CD1c-positive myeloid dendritic cell (primary cell): ENCODE measurements around the gene DNAJB11.
"Not testable (repeated sequence)": the region's sequence is repeated elsewhere in the genome, so short reads cannot be mapped to it uniquely, and the experiment has no call there.

Source experiments
- DNase-seq: peaks from one replicate; pipeline ENCODE4 v3.0.0-alpha.2; 2016; ENCODE audit errors: extremely low spot score

The DNAJB11 gene

GRCh38 chr3:186552408-186553031, 18.0 kb upstream of the DNAJB11 start:
- no peak for DNase-seq

DNA sequence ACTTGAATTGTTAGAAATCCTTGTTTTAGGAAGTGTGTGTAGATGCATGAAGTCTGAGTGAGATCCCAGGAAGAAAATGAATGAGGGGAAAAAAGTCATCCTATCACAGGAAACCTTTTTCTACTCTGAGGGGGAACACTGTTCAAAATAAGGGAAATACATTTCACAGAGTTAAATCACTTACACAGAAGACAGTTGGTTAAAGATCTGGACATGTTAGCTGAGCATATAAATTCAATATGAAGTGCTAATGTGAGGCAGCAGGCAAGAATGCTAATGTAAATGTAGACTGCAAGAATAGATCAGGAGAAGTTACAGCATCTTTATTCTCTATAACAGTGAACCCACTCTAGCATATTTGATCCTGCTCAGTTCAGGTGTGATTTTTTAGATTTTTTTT, 5.9 kb upstream of the DNAJB11 start:
- no peak for DNase-seq

- no peak for DNase-seq
Measured at GRCh38 chr3:186566772-186567071, 3.8 kb upstream of the DNAJB11 start.

GRCh38 chr3:186567072-186567921, 3.2 kb upstream of the DNAJB11 start, which contains the start of gene TBCCD1:
TSS of gene TBCCD1 (minus strand) at chr3:186567339. CDS start at chr3:186564329, 3,010 bp downstream.
- peak; percentile 95 for DNase-seq

DNA sequence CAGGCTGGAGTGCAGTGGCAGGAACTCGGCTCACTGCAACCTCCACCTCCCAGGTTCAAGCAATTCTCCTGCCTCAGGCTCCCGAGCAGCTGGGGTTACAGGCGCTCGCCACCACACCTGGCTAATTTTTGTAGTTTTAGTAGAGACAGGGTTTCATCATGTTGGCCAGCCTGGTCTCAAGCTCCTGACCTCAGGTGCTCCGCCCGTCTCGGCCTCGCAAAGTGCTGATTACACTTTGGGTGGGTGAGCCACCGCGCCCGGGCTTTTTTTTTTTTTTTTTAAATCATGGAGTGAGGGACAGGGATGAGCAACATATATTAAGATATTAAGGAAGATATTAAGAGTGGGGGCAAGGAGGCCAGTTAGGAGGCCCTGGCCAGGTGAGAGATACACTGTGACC, 1.2 kb upstream of the DNAJB11 start:
- not testable (repeated sequence) for DNase-seq

DNA sequence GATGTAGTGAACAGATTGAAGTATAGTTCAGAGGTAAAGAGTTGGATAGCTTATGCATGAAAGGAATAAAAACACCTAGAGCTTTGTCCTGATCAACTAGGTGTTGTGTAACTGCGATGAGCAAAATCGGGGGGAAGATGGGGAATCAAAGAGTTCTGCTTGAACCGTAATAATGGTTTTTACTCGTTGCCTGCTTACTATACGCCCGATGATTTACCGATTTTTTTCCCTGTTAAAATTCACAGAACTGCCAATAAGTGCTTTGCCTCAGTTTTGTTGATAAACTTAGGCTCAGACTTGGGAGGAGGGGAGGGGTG, 783 bp upstream of the DNAJB11 start:
- DNase-seq = no peak

- DNase-seq = no peak
Measured at GRCh38 chr3:186570941-186571643, 572 bp downstream of the DNAJB11 start.

DNA sequence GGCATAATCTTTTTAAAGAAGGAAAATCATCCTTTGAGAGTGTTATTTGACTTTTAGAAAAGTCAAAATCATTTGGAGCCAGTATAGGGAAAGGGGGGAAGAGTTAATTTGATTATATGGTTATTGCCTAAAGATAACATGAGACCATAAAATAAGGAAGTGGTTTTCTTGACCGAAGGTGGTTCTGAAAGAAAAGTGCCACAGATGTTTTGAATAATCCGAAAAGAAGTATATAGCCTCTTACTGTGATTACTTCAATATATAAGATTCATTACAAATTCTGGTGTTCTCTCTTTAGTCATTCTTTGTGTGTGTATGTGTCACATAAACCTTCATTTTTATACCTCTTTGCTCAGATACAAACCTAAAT, 1.1 kb downstream of the DNAJB11 start:
- peak; percentile 19 for DNase-seq

- peak; percentile 9 for DNase-seq
Measured at GRCh38 chr3:186577521-186577920, 7.0 kb downstream of the DNAJB11 start.

DNA sequence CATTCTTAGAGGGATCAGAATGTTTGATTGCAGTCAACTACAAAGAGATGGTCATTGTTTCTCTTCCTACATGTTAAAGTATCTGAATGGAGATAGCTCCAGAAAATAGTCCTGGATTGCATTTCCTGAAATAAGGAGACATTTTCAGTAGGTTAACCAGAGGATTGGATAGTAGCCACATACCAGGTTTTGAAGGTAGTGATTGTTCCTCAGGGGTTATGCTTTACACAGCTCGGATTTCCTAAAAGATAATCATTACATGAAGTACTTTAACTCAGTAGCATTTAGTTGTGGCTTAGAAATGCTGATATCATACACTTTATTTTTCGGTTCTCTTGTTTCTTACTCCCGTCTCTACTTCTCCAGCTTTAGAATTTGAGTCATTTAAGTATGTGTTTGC, 10.3 kb downstream of the DNAJB11 start:
- DNase-seq = no peak

DNA sequence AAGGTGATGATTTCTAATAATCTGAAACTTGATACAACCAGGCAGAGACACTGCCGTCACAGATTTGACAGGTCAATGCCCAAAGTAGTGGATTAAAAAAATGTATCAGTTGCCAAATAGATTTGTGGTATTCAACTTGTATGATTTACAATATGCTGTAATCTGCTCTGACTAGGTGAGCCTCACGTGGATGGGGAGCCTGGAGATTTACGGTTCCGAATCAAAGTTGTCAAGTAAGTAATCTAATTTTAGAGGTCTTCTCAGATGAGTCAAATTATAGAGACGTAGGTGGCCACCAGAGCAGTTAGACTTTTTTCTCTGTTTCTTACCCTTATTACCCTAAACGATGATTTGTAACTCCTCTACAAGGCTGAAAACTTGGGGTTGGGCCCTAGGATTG, 12.0 kb downstream of the DNAJB11 start:
- DNase-seq = no peak

DNA sequence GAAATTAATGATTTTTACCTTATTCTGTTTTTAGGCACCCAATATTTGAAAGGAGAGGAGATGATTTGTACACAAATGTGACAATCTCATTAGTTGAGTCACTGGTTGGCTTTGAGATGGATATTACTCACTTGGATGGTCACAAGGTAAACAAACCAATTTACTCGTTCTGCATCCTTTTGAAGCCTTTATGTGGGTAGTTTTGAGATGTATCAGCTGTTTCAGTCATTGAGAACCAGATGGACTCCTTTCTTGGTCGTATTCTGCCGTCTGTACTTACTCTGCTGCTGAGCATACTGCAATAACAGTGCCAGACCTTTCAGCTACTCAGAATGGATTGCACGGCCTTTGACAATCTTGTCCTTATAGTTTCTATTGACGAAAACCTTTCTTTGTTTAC, 13.3 kb downstream of the DNAJB11 start:
- DNase-seq = no peak

- DNase-seq = not testable (repeated sequence)
Measured at GRCh38 chr3:186586245-186586644, 15.7 kb downstream of the DNAJB11 start.

GRCh38 chr3:186587183-186587582, 16.7 kb downstream of the DNAJB11 start:
- DNase-seq = no peak

- no peak for DNase-seq
Measured at GRCh38 chr3:186588632-186589031, 18.1 kb downstream of the DNAJB11 start.

- DNase-seq = no peak
Measured at GRCh38 chr3:186589121-186589520, 18.6 kb downstream of the DNAJB11 start.

- no peak for DNase-seq
Measured at GRCh38 chr3:186589856-186590579, 19.5 kb downstream of the DNAJB11 start.

DNA sequence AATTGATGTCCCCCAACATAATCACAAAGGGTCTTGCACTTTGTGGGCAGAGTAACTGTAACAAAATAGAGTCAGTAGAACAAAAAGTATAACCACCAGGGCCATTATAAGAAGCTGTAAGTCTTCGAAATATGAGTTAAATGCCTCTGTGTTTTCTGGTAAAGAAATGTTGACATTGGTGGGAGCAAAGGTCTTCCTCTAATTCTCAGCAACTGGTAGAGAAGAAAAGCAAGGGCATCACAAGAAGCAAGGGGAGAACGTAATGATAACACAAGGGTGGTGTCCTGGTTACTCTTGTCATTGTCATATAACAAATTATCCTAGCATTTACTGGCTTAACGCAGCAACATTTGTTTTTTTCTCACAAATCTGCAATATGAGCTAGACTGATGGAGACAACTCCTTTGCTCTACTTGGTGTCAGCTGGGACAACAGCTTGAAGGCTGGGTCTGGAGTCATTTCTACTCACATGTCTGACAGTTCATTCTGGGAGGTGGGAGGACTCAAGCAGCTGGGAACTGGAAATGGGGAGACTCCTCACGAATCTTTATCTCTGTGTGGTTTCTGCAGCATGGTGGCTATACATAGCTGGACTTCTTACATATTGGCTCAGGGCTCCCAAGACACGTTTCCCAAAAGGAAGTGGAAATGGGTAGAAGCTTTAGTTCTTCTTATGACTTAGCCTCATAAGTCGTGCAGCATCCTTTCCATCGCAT, 20.2 kb downstream of the DNAJB11 start:
- DNase-seq = no peak

DNA sequence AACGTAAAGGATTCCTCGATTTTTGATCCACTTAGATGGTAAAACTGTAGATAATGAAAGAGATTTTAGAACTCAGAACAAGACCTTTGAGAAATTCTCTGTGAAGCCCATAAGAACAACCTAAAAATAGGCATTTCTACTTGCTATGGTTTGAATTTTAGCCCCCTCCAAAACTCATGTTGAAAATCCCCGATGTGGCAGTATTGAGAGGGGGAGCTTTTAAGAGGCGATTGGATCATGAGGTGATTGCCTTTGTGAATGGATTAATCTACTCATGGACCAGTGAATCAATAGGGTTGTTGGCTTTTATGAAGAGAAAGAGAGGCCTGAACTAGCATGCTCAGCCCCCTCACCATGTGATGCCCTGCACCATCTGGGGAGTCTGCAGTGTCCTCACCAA, 22.2 kb downstream of the DNAJB11 start:
- DNase-seq = no peak

- DNase-seq = no peak
Measured at GRCh38 chr3:186593862-186594261, 23.3 kb downstream of the DNAJB11 start.

DNA sequence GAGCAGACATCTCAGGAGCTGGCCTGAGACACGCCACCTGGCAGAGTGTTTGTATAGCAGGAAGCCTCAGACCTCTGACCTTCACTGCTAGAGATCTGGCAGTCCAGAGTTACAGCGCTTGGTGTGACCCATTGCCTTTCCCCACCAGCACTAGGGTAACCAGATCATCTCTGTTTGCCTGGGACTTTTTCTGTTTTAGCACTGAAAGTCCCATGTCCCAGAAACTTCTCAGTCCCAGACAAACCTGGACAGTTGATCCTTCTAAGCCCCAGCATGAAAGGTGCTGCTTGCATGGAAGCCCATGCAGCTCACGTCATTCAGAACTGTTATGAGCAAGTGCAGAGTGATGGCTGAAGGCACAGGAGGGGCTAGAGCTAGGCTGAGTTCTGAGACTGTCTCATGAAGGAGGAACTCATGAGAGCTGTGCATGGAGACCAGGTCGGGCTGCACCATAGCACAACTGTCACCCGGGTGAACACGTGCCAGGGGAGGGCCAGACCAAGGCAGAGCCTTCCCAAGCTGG, 24.1 kb downstream of the DNAJB11 start:
- DNase-seq = no peak
